NT2/D1 (cell line): ENCODE measurements around the gene UBAC1.

Source experiments
- SUZ12 ChIP-seq: IDR thresholded peaks from 2 replicates; pipeline ENCODE4 v1.6.1; 2011; ENCODE audit not compliant: insufficient read length, insufficient read depth; ENCODE audit errors: extremely low read depth
- YY1 ChIP-seq: IDR thresholded peaks from 2 replicates; pipeline ENCODE4 v1.6.1; 2011; ENCODE audit not compliant: insufficient read length, insufficient read depth
- ZNF274 ChIP-seq: IDR thresholded peaks from 2 replicates; pipeline ENCODE4 v1.6.1; 2011; ENCODE audit warnings: mild to moderate bottlenecking, low read depth, low read length

DNA sequence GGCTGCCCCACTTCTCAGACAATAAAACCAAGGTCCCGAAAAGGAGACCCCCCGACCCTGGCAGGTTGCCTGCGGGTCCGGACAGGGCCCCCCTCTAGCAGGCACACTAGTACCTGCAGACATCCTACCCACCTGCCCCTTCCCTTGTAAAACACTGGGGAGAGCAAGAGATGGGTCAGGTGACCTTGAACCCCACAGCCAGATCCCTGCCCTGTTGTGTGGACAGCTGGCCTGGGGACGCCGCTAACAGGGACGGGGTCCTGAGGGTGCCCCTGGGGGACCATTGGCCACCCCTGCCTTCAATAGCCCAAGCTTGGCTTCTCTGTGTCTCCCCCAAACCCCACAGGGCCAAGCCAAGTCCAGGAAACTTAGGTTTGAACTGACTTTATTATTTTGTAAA, 45.0 kb upstream of the UBAC1 start:
- TF ChIP-seq SUZ12, result no peak
- no peak for TF ChIP-seq ZNF274
- no peak for TF ChIP-seq YY1
